Activated CD4-positive, alpha-beta memory T cell treated with anti-CD3 and anti-CD28 coated beads, Interleukin-2, amount 10 ng/mL, durations not matched to agents 7 days and 5 days (primary cell): ENCODE results near the gene NOP14. TPM values are rescaled to one million over a fixed set of nuclear protein-coding genes. Genes with fewer than 3 reads are reported as not detected.

Experiments
- total RNA-seq, 2 experiments: library from RNA; stranded (reverse); gene quantifications; one replicate each; pipeline ENCODE4 v1.2.3, GENCODE V29; 2021

NOP14 gene
- total RNA-seq, 2 experiments from 2014 or later: 34.1 to 38.7 TPM

Other genes with a start within 250 kb of the NOP14 start
- 10 to 100 TPM; 56.1 to 58.4 TPM for gene TNIP2, start 207.1 kb downstream of the NOP14 start, total RNA-seq
- gene SH3BP2, start 170.3 kb downstream of the NOP14 start, total RNA-seq: 10 to 100 TPM; 77.0 to 80.3 TPM
- gene ADD1, start 119.6 kb downstream of the NOP14 start, total RNA-seq: 100 to 1,000 TPM; 266 to 277 TPM
- 1 to 10 TPM; 3.1 to 3.6 TPM for gene GRK4, start 165 bp upstream of the NOP14 start, total RNA-seq
- gene HTT-AS, start 111.1 kb upstream of the NOP14 start, total RNA-seq: not detected
- gene HTT, start 111.3 kb upstream of the NOP14 start, total RNA-seq: 10 to 100 TPM; 50.7 to 54.9 TPM